Immature natural killer cell (primary cell): Measurements from ENCODE around the gene PCNX3. TPM values are rescaled to one million over a fixed set of nuclear protein-coding genes. Genes with fewer than 3 reads are reported as not detected.

Experiments used
- DNase-seq, 3 donors: peaks; one replicate each; pipeline ENCODE4 v3.0.0; 2022; ENCODE audit warnings: mixed read lengths in 1 of 3
- H3K27ac Mint-ChIP-seq, 6 donors: one replicate each; pipeline ENCODE4 v1.8.0; 2020; ENCODE audit warnings: mixed read lengths in 6 of 6, mild to moderate bottlenecking in 5 of 6, inconsistent platforms in 4 of 6, moderate library complexity in 3 of 6
- H3K27me3 Mint-ChIP-seq, 3 donors: one replicate each; pipeline ENCODE4 v1.8.0; 2020 to 2021; ENCODE audit warnings: low read depth in 3 of 3, mild to moderate bottlenecking in 3 of 3, mixed read lengths in 3 of 3, moderate library complexity in 3 of 3, inconsistent platforms in 1 of 3
- H3K36me3 Mint-ChIP-seq, 3 donors: one replicate each; pipeline ENCODE4 v1.8.0; 2020; ENCODE audit warnings: mixed read lengths in 3 of 3, inconsistent platforms in 2 of 3, mild to moderate bottlenecking in 2 of 3
- H3K4me1 Mint-ChIP-seq, 2 donors: one replicate each; pipeline ENCODE4 v1.8.0; 2020; ENCODE audit warnings: inconsistent platforms in 2 of 2, mild to moderate bottlenecking in 2 of 2, mixed read lengths in 2 of 2, moderate library complexity in 1 of 2
- H3K4me3 Mint-ChIP-seq, 5 donors: one replicate each; pipeline ENCODE4 v1.8.0; 2020; ENCODE audit warnings: mild to moderate bottlenecking in 5 of 5, mixed read lengths in 5 of 5, inconsistent platforms in 3 of 5, moderate library complexity in 3 of 5
- H3K9me3 Mint-ChIP-seq, 6 donors: one replicate each; pipeline ENCODE4 v1.8.0; 2020; ENCODE audit warnings: mild to moderate bottlenecking in 6 of 6, mixed read lengths in 6 of 6, inconsistent platforms in 4 of 6, moderate library complexity in 3 of 6
- polyA plus RNA-seq, 3 donors: library from polyadenylated mRNA; unstranded; fragments of 300-500 nt; fragmentation: Illumina TruSeq; gene quantifications; one replicate each; pipeline ENCODE4 v1.2.3, GENCODE V29; 2021

Gene PCNX3
- polyA plus RNA-seq, 3 donors from 2014 or later, result 0.14 to 11.7 (median 0.89) TPM

GRCh38 chr11:65595543-65596281, 19.9 kb upstream of the PCNX3 start, which contains the start of gene KCNK7:
TSS of gene KCNK7 (minus strand) at chr11:65595800. CDS start at chr11:65595772, 28 bp downstream.
- no peaks in the 10 kb centered on the region for H3K36me3 Mint-ChIP-seq

DNA sequence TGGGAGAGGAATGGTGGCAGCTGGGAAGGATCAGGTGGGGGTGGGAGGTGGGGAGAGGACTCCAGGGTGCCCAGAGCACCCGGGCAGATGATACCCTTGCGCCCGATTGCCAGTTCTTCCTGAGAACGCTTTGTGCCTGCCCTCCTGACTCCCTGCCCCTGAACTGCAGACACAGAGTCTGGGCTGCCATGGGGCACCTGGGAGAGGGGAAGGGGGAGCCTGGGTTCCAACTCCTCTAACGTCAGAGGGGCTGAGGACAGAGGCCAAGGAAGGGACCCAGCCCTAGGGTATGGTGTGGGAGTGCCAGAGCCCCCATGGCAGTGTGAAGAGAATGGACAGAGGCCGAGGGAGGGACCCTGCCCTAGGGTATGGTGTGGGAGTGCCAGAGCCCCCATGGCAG, 19.1 kb upstream of the PCNX3 start:
- Mint-ChIP-seq H3K4me3 (no peak overlapping the region), H3K27ac (no peak overlapping the region), H3K9me3 (no peaks in the 10 kb centered on the region), H3K4me1 (no peaks in the 10 kb centered on the region), H3K36me3 (no peaks in the 10 kb centered on the region), H3K27me3 (peaks cover 0 to 6% (median 0%) of the 10 kb centered on the region in 3 donors)
- no peak for DNase-seq

More at GRCh38 chr11:65595543-65596281, 19.9 kb upstream of the PCNX3 start, which contains the start of gene KCNK7:
- no peak for DNase-seq
- H3K27me3 Mint-ChIP-seq, result peaks cover 0 to 6% (median 0%) of the 10 kb centered on the region in 3 donors
- H3K4me1 Mint-ChIP-seq, result no peaks in the 10 kb centered on the region
- H3K27ac Mint-ChIP-seq, result peak within 1 kb of the TSS in 1 of 6 donors; percentile 58
- H3K4me3 Mint-ChIP-seq, result no peak within 1 kb of the TSS
- H3K9me3 Mint-ChIP-seq, result no peaks in the 10 kb centered on the region

GRCh38 chr11:65598258-65598699, 17.3 kb upstream of the PCNX3 start:
- no peaks in the 10 kb centered on the region for H3K4me1 Mint-ChIP-seq
- H3K4me3 Mint-ChIP-seq, result no peak overlapping the region
- H3K9me3 Mint-ChIP-seq, result no peaks in the 10 kb centered on the region
- no peak for DNase-seq
- H3K27me3 Mint-ChIP-seq, result peaks cover 0 to 2% (median 0%) of the 10 kb centered on the region in 3 donors
- H3K27ac Mint-ChIP-seq, result no peak overlapping the region
- H3K36me3 Mint-ChIP-seq, result no peaks in the 10 kb centered on the region

- no peaks in the 10 kb centered on the region for H3K9me3 Mint-ChIP-seq
- H3K36me3 Mint-ChIP-seq, result peaks cover 0 to 10% (median 0%) of the 10 kb centered on the region in 3 donors
- H3K4me1 Mint-ChIP-seq, result no peaks in the 10 kb centered on the region
- peaks cover 0 to 2% (median 0%) of the 10 kb centered on the region in 3 donors for H3K27me3 Mint-ChIP-seq
- H3K27ac Mint-ChIP-seq, result no peak overlapping the region
- no peak for DNase-seq
- H3K4me3 Mint-ChIP-seq, result no peak overlapping the region
These were observed 16.2 kb upstream of the PCNX3 start for GRCh38 chr11:65599216-65599954.

GRCh38 chr11:65599955-65600246, 15.7 kb upstream of the PCNX3 start:
- no peak for DNase-seq
- H3K4me3 Mint-ChIP-seq, result no peak overlapping the region
- H3K27me3 Mint-ChIP-seq, result peaks cover 0 to 2% (median 0%) of the 10 kb centered on the region in 3 donors
- H3K9me3 Mint-ChIP-seq, result no peaks in the 10 kb centered on the region
- H3K27ac Mint-ChIP-seq, result no peak overlapping the region
- no peaks in the 10 kb centered on the region for H3K4me1 Mint-ChIP-seq
- peaks cover 0 to 12% (median 0%) of the 10 kb centered on the region in 3 donors for H3K36me3 Mint-ChIP-seq

- DNase-seq, result no peak
These were observed 11.3 kb upstream of the PCNX3 start for GRCh38 chr11:65604258-65604657.

DNA sequence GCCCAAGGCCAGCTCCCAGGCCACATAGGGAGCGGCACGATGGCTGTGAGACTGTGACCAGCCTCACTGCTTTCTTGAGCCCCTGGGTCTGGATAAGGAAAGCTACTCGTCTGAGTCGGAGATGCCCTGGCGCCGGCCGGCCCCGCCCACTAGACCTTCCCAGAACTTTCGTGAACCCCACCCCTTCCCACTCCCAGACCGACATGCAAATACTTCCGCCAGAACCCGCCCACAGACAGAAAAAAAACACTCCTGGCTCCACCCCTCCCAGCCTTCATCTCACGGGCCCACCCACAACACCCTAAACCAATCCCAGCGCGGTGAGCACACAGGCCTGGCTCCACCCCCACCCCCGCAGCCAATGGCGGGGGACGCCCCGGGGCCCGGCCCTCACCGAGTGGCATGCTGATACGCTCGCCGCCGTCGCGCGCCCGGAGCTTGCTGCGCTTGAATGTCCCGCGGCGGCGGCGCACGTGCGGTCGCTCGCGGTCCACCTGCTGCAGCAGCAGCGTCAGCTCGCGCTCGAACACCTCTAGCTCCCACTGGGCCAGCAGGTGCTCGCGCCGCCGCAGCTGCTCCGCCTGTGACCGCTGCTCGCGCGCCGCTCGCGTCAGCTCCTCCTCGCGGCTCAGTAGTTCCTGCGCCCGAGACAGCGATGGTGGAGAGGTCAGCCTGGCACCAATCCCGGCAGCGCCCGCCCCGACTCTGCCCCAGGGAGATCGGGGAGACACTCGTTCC, 8.5 kb upstream of the PCNX3 start:
- Mint-ChIP-seq H3K27me3 (peaks cover 0 to 3% (median 0%) of the 10 kb centered on the region in 3 donors), H3K4me3 (no peak overlapping the region)

More at GRCh38 chr11:65604258-65604657, 11.3 kb upstream of the PCNX3 start:
- Mint-ChIP-seq H3K9me3 (no peaks in the 10 kb centered on the region), H3K4me1 (peaks cover 3 to 7% of the 10 kb centered on the region in 2 donors), H3K27ac (peak overlapping the region in 2 of 6 donors; percentile 9 to 29), H3K4me3 (no peak overlapping the region), H3K27me3 (peaks cover 0 to 1% (median 0%) of the 10 kb centered on the region in 3 donors), H3K36me3 (peaks cover 0 to 19% (median 0%) of the 10 kb centered on the region in 3 donors)

GRCh38 chr11:65607614-65608426, 7.8 kb upstream of the PCNX3 start:
- Mint-ChIP-seq H3K4me1 (peaks cover 34% of the 10 kb centered on the region in 2 donors), H3K27ac (peak overlapping the region in 2 of 6 donors; percentile 53 to 77), H3K27me3 (peaks cover 1 to 3% (median 2%) of the 10 kb centered on the region in 3 donors), H3K4me3 (no peak overlapping the region), H3K36me3 (peaks cover 0 to 23% (median 0%) of the 10 kb centered on the region in 3 donors), H3K9me3 (no peaks in the 10 kb centered on the region)
- no peak for DNase-seq

More for the DNA sequence above, 8.5 kb upstream of the PCNX3 start:
- Mint-ChIP-seq H3K36me3 (peaks cover 0 to 23% (median 0%) of the 10 kb centered on the region in 3 donors), H3K4me1 (peaks cover 26 to 27% of the 10 kb centered on the region in 2 donors), H3K9me3 (no peaks in the 10 kb centered on the region), H3K27ac (no peak overlapping the region)
- DNase-seq, result no peak

- H3K36me3 Mint-ChIP-seq, result peaks cover 0 to 15% (median 0%) of the 10 kb centered on the region in 3 donors
- no peaks in the 10 kb centered on the region for H3K9me3 Mint-ChIP-seq
- DNase-seq, result no peak
- H3K27ac Mint-ChIP-seq, result peak overlapping the region; percentile 7 to 79 (median 68)
- peaks cover 1 to 3% (median 2%) of the 10 kb centered on the region in 3 donors for H3K27me3 Mint-ChIP-seq
- peak overlapping the region in 3 of 5 donors; percentile 6 to 47 (median 20) for H3K4me3 Mint-ChIP-seq
- H3K4me1 Mint-ChIP-seq, result peaks cover 38 to 42% of the 10 kb centered on the region in 2 donors
These were observed 6.3 kb upstream of the PCNX3 start for GRCh38 chr11:65609229-65609628.

DNA sequence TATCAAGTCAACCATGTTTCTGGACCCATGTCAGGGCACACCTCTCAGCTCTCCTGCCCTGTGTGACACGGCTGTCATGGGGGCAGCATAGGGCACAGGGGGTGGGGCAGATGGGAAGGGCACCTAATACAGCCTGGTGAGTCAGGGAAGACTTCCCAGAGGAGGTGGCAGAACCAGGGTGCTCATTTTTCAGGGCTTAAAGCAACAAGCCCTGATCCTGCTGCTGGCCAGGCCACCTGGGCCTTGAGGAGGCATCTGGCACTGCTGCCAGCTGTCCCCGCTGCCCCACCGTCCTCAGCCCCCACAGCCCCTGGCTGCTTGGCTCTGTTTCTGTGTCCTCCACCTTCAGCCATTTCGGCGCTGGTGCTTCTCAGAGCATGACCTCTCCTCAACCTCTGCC, 5.9 kb upstream of the PCNX3 start:
- H3K27ac Mint-ChIP-seq, result peak overlapping the region; percentile 60 to 85 (median 74)

GRCh38 chr11:65610404-65610803, 5.2 kb upstream of the PCNX3 start:
- H3K9me3 Mint-ChIP-seq, result no peaks in the 10 kb centered on the region
- peaks cover 0 to 11% (median 0%) of the 10 kb centered on the region in 3 donors for H3K36me3 Mint-ChIP-seq
- H3K4me3 Mint-ChIP-seq, result peak overlapping the region in 1 of 5 donors; percentile 12
- H3K27me3 Mint-ChIP-seq, result peaks cover 2 to 4% (median 3%) of the 10 kb centered on the region in 3 donors
- DNase-seq, result no peak
- peak overlapping the region; percentile 65 to 85 (median 76) for H3K27ac Mint-ChIP-seq
- H3K4me1 Mint-ChIP-seq, result peaks cover 44% of the 10 kb centered on the region in 2 donors

More for the DNA sequence above, 5.9 kb upstream of the PCNX3 start:
- Mint-ChIP-seq H3K36me3 (peaks cover 0 to 11% (median 0%) of the 10 kb centered on the region in 3 donors), H3K9me3 (no peaks in the 10 kb centered on the region), H3K27me3 (peaks cover 1 to 3% (median 2%) of the 10 kb centered on the region in 3 donors), H3K4me3 (peak overlapping the region in 1 of 5 donors; percentile 20), H3K4me1 (peaks cover 38 to 42% of the 10 kb centered on the region in 2 donors)
- DNase-seq, result no peak

- peak overlapping the region; percentile 20 to 85 (median 72) for H3K27ac Mint-ChIP-seq
- H3K36me3 Mint-ChIP-seq, result peaks cover 0 to 11% (median 0%) of the 10 kb centered on the region in 3 donors
- peaks cover 5 to 6% (median 5%) of the 10 kb centered on the region in 3 donors for H3K27me3 Mint-ChIP-seq
- peak overlapping the region in 3 of 5 donors; percentile 24 to 48 (median 27) for H3K4me3 Mint-ChIP-seq
- no peak for DNase-seq
- no peaks in the 10 kb centered on the region for H3K9me3 Mint-ChIP-seq
- peaks cover 45 to 47% of the 10 kb centered on the region in 2 donors for H3K4me1 Mint-ChIP-seq
These were observed 4.4 kb upstream of the PCNX3 start for GRCh38 chr11:65611028-65611757.
